ENCODE data around the gene NEU2.

The NEU2 gene

DNA sequence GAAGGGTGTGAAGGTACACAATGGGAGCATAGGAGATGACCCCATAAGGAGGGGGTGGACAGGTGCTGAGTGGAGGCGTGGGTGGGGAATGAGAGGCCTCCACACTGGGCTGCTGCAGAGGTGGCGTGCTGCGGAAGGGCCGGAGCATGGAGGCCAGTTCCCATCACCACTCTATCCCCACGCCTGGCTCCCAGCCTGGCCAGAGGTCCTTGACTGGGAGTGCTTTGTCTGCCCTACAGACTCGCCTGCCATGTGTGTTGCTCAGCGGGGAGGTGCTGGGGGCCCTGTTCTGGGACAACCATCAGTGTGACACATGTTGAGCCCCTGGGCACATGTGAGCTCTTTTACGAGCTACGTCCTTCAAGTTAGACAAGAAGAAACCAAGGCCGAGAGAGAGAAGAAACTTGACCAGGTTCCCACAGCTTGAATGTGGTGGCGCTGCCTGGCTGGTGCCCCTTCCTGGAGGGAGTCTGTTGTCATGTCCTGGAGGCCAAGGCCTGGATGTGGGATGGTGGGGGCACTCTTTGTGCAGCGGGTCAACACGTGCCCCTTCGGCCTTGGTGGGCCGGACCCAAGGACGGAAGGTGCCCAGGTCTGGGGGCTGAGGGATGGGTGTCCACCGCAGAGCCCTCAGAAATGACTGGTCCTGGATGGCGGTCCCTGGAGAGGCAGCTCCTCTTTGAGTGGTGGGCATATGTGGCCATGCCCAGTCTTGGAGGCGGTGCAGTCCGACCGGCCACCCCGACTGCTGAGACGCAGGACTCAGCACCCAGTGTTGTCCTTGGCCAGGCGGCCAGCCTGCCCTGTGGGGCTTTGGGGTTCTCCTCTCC, 26.5 kb downstream of the NEU2 start:
- H3K36me3 ChIP-seq (ENCODE audit: control insufficient read depth, insufficient read depth, low read length), result no peaks in the 10 kb centered on the region
- no peaks in the 10 kb centered on the region for H3K27me3 ChIP-seq (ENCODE audit: insufficient read depth, low read length, poor library complexity)
- H2AK5ac ChIP-seq (ENCODE audit: low read length), result no peak overlapping the region
- no peak overlapping the region for H3K4me2 ChIP-seq (ENCODE audit: low read length)
- H3K18ac ChIP-seq (ENCODE audit: low read length), result no peak overlapping the region
- H2BK5ac ChIP-seq (ENCODE audit: low read length), result no peak overlapping the region
- no peak overlapping the region for H3K27ac ChIP-seq (ENCODE audit: low read depth, low read length)
- H4K5ac ChIP-seq (ENCODE audit: low read length), result no peak overlapping the region
- no peaks in the 10 kb centered on the region for H3K79me1 ChIP-seq (ENCODE audit: low read length)
- no CpG with 5 or more reads among the region's 24 CpGs for WGBS (ENCODE audit: extremely low coverage, insufficient coverage, low lambda C conversion rate)
- H4K8ac ChIP-seq (ENCODE audit: low read depth, low read length), result no peak overlapping the region
- no peak for DNase-seq
- no peaks in the 10 kb centered on the region for H3K4me1 ChIP-seq (ENCODE audit: control insufficient read depth, low read depth, low read length)
- no peak overlapping the region for H2BK15ac ChIP-seq (replicated peaks; ENCODE audit: low read depth)
- no peak overlapping the region for H3K56ac ChIP-seq (ENCODE audit: low read length)
- no peak overlapping the region for H3K4me3 ChIP-seq (ENCODE audit: low read length)
- H3K9ac ChIP-seq (ENCODE audit: low read length), result no peak overlapping the region
- H3K79me2 ChIP-seq (ENCODE audit: control insufficient read depth, insufficient read depth, low read length), result no peaks in the 10 kb centered on the region
- H3K4ac ChIP-seq (ENCODE audit: low read depth, low read length), result no peak overlapping the region
- H2BK120ac ChIP-seq (ENCODE audit: low read depth, low read length), result no peak overlapping the region
- no peak overlapping the region for H3K23ac ChIP-seq (ENCODE audit: low read length)

DNA sequence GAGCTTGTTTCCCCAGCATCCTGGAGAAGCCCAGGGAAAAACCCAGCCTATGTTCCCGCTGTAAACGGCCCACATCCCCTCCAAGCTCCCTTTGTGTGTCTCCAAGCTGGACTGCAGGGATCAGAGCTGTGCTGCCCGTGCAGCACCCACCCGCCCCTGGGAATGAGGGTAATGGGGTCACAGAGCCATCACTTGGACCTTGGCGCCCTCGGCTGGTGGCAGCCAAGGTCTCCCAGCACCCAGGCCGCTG, 27.0 kb downstream of the NEU2 start:
- Histone ChIP-seq H3K79me1 (ENCODE audit: low read length) (no peaks in the 10 kb centered on the region), H2BK120ac (ENCODE audit: low read depth, low read length) (no peak overlapping the region), H3K4ac (ENCODE audit: low read depth, low read length) (no peak overlapping the region), H3K4me1 (ENCODE audit: control insufficient read depth, low read depth, low read length) (no peaks in the 10 kb centered on the region), H2BK15ac (replicated peaks; ENCODE audit: low read depth) (no peak overlapping the region), H3K9ac (ENCODE audit: low read length) (no peak overlapping the region), H3K18ac (ENCODE audit: low read length) (no peak overlapping the region), H3K23ac (ENCODE audit: low read length) (no peak overlapping the region), H3K79me2 (ENCODE audit: control insufficient read depth, insufficient read depth, low read length) (no peaks in the 10 kb centered on the region), H3K56ac (ENCODE audit: low read length) (no peak overlapping the region), H2AK5ac (ENCODE audit: low read length) (no peak overlapping the region), H2BK5ac (ENCODE audit: low read length) (no peak overlapping the region), H4K8ac (ENCODE audit: low read depth, low read length) (no peak overlapping the region), H3K27ac (ENCODE audit: low read depth, low read length) (no peak overlapping the region), H3K36me3 (ENCODE audit: control insufficient read depth, insufficient read depth, low read length) (no peaks in the 10 kb centered on the region), H3K4me3 (ENCODE audit: low read length) (no peak overlapping the region), H3K4me2 (ENCODE audit: low read length) (no peak overlapping the region), H3K27me3 (ENCODE audit: insufficient read depth, low read length, poor library complexity) (no peaks in the 10 kb centered on the region), H4K5ac (ENCODE audit: low read length) (no peak overlapping the region)
- no peak for DNase-seq
- no CpG with 5 or more reads among the region's 7 CpGs for WGBS (ENCODE audit: extremely low coverage, insufficient coverage, low lambda C conversion rate)

DNA sequence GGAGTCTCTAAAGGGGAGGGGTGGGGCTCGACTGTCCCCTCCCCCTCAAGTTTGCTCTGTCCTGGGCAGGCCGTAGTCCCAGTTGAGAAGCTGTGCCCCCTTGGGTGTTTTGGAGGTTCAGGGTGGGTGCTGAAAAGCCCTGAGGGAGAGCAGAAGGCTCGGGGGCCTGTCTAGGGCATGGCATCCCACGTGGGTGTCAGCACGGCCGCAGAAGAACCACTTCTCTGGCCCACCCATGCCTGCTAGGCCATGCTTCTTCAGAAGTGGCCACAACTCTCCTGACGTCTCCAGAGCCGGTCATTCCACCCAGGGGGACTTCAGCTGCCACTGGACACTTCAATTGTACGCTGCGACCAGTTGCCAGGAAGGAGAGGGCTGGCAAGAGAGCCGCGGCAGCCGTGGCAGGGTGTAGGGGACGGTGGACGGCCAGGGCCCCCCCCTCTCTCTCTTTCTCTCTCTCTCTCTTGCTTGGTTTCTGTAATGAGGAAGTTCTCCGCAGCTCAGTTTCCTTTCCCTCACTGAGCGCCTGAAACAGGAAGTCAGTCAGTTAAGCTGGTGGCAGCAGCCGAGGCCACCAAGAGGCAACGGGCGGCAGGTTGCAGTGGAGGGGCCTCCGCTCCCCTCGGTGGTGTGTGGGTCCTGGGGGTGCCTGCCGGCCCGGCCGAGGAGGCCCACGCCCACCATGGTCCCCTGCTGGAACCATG, 27.5 kb downstream of the NEU2 start, which contains the start of gene INPP5D:
INPP5D (plus strand) TSS at position 546 of the 704 bp plus-strand sequence; CDS start at position 683, 137 bp downstream.
- no peak within 1 kb of the TSS for H3K9ac ChIP-seq (ENCODE audit: low read length)
- DNase-seq, result no peak
- no peak within 1 kb of the TSS for H3K23ac ChIP-seq (ENCODE audit: low read length)

DNA sequence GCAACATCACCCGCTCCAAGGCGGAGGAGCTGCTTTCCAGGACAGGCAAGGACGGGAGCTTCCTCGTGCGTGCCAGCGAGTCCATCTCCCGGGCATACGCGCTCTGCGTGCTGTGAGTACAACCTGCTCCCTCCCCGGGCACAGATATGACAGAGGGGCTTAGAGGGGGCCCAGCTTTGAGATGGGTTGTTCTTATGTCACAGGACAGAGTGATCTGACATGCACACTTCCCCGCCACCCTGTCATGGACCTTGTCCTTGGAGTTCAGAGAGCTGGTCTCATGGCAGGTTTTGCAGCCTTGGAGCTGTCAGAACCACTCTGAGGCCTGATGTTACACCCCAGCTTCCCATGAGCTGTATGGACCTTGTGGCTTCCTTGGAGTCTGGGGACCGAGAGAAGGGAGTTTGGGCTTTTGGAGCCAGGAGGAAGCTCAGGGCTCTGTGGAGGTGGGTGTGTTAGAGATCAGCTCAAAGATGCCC, 28.1 kb downstream of the NEU2 start:
- H4K5ac ChIP-seq (ENCODE audit: low read length), result no peak overlapping the region
- no peak for DNase-seq
- no peaks in the 10 kb centered on the region for H3K79me2 ChIP-seq (ENCODE audit: control insufficient read depth, insufficient read depth, low read length)
- H2BK15ac ChIP-seq (replicated peaks; ENCODE audit: low read depth), result no peak overlapping the region
- H3K4me2 ChIP-seq (ENCODE audit: low read length), result no peak overlapping the region
- no peak overlapping the region for H4K8ac ChIP-seq (ENCODE audit: low read depth, low read length)
- H3K27me3 ChIP-seq (ENCODE audit: insufficient read depth, low read length, poor library complexity), result no peaks in the 10 kb centered on the region
- no peak overlapping the region for H3K18ac ChIP-seq (ENCODE audit: low read length)
- no peak overlapping the region for H2AK5ac ChIP-seq (ENCODE audit: low read length)
- WGBS (ENCODE audit: extremely low coverage, insufficient coverage, low lambda C conversion rate), result no CpG with 5 or more reads among the region's 13 CpGs
- no peak overlapping the region for H3K56ac ChIP-seq (ENCODE audit: low read length)
- no peak overlapping the region for H2BK5ac ChIP-seq (ENCODE audit: low read length)
- H3K23ac ChIP-seq (ENCODE audit: low read length), result no peak overlapping the region
- no peak overlapping the region for H3K4me3 ChIP-seq (ENCODE audit: low read length)
- no peak overlapping the region for H3K9ac ChIP-seq (ENCODE audit: low read length)
- no peak overlapping the region for H3K4ac ChIP-seq (ENCODE audit: low read depth, low read length)
- H3K27ac ChIP-seq (ENCODE audit: low read depth, low read length), result no peak overlapping the region
- H3K4me1 ChIP-seq (ENCODE audit: control insufficient read depth, low read depth, low read length), result no peaks in the 10 kb centered on the region
- no peaks in the 10 kb centered on the region for H3K79me1 ChIP-seq (ENCODE audit: low read length)
- H2BK120ac ChIP-seq (ENCODE audit: low read depth, low read length), result no peak overlapping the region
- H3K36me3 ChIP-seq (ENCODE audit: control insufficient read depth, insufficient read depth, low read length), result no peaks in the 10 kb centered on the region

More for the DNA sequence above, 27.5 kb downstream of the NEU2 start, which contains the start of gene INPP5D:
- Histone ChIP-seq H3K4me2 (ENCODE audit: low read length) (no peak within 1 kb of the TSS), H3K27me3 (ENCODE audit: insufficient read depth, low read length, poor library complexity) (no peaks in the 10 kb centered on the region), H3K4ac (ENCODE audit: low read depth, low read length) (no peak within 1 kb of the TSS), H2BK15ac (replicated peaks; ENCODE audit: low read depth) (no peak within 1 kb of the TSS), H3K79me2 (ENCODE audit: control insufficient read depth, insufficient read depth, low read length) (no peaks in the 10 kb centered on the region), H3K4me3 (ENCODE audit: low read length) (no peak within 1 kb of the TSS), H2AK5ac (ENCODE audit: low read length) (no peak within 1 kb of the TSS), H2BK120ac (ENCODE audit: low read depth, low read length) (no peak within 1 kb of the TSS), H2BK5ac (ENCODE audit: low read length) (no peak within 1 kb of the TSS), H3K27ac (ENCODE audit: low read depth, low read length) (no peak within 1 kb of the TSS), H3K18ac (ENCODE audit: low read length) (no peak within 1 kb of the TSS), H4K5ac (ENCODE audit: low read length) (no peak within 1 kb of the TSS), H3K56ac (ENCODE audit: low read length) (no peak within 1 kb of the TSS), H3K36me3 (ENCODE audit: control insufficient read depth, insufficient read depth, low read length) (no peaks in the 10 kb centered on the region), H4K8ac (ENCODE audit: low read depth, low read length) (no peak within 1 kb of the TSS), H3K4me1 (ENCODE audit: control insufficient read depth, low read depth, low read length) (no peaks in the 10 kb centered on the region), H3K79me1 (ENCODE audit: low read length) (no peaks in the 10 kb centered on the region)
- WGBS (ENCODE audit: extremely low coverage, insufficient coverage, low lambda C conversion rate), result no CpG with 5 or more reads among the region's 26 CpGs

DNA sequence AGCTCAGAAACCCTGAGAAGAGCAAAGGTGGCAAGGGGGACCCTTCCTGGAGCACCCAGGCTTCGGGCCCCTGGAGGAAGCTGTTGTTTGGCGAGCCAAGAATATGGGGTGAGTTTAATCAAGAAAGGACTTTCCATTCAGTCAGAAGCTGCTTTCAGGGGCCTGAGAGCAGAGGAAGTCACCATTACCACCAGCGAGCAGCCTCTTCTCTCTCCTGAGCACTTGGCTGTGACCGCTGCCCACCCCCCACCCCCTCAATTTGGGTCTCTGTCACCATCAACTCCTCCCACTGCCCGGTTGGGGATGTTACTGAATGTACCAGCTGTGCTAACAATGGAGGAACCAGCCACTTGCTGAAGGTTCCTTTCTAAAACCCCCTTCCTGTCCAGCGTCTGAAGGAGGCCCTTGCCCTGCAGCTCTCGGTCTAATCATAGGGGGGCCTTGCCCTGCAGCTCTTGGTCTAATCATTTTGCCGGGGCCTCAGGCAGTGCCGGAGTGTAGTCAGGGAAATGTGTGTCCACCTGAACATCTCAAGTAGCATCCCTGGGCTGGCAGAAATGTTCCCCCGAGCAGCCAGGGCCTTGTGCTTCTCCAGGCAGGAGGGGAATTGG, 28.6 kb downstream of the NEU2 start:
- Histone ChIP-seq H2BK5ac (ENCODE audit: low read length) (no peak overlapping the region), H3K23ac (ENCODE audit: low read length) (no peak overlapping the region), H3K4me2 (ENCODE audit: low read length) (no peak overlapping the region), H3K27ac (ENCODE audit: low read depth, low read length) (no peak overlapping the region), H3K9ac (ENCODE audit: low read length) (no peak overlapping the region), H4K5ac (ENCODE audit: low read length) (no peak overlapping the region), H3K4ac (ENCODE audit: low read depth, low read length) (no peak overlapping the region), H3K56ac (ENCODE audit: low read length) (no peak overlapping the region), H3K18ac (ENCODE audit: low read length) (no peak overlapping the region), H4K8ac (ENCODE audit: low read depth, low read length) (no peak overlapping the region), H3K4me3 (ENCODE audit: low read length) (no peak overlapping the region), H3K27me3 (ENCODE audit: insufficient read depth, low read length, poor library complexity) (no peaks in the 10 kb centered on the region), H3K4me1 (ENCODE audit: control insufficient read depth, low read depth, low read length) (no peaks in the 10 kb centered on the region), H2BK15ac (replicated peaks; ENCODE audit: low read depth) (no peak overlapping the region), H2AK5ac (ENCODE audit: low read length) (no peak overlapping the region), H3K79me1 (ENCODE audit: low read length) (no peaks in the 10 kb centered on the region), H3K36me3 (ENCODE audit: control insufficient read depth, insufficient read depth, low read length) (no peaks in the 10 kb centered on the region), H2BK120ac (ENCODE audit: low read depth, low read length) (no peak overlapping the region), H3K79me2 (ENCODE audit: control insufficient read depth, insufficient read depth, low read length) (no peaks in the 10 kb centered on the region)
- DNase-seq, result no peak
- no CpG with 5 or more reads among the region's 10 CpGs for WGBS (ENCODE audit: extremely low coverage, insufficient coverage, low lambda C conversion rate)

All from mesendoderm (in vitro differentiated cells).